Measurements from ENCODE around the gene JMJD1C. TPM values are rescaled to one million over a fixed set of nuclear protein-coding genes. Genes with fewer than 3 reads are reported as not detected.

Gene JMJD1C
- total RNA-seq, 1 experiment from 2014 or later = 180 TPM

GRCh38 chr10:63365976-63366765, 99.6 kb downstream of the JMJD1C start:
- Mint-ChIP-seq H3K27me3 (ENCODE audit: low read depth) (no peaks in the 10 kb centered on the region), H3K9me3 (no peaks in the 10 kb centered on the region), H3K27ac (peak overlapping the region; percentile 52), H3K36me3 (no peaks in the 10 kb centered on the region), H3K4me3 (no peak overlapping the region), H3K4me1 (peaks cover 14% of the 10 kb centered on the region)
- ChIA-PET POLR2A (interaction anchor here (0.5 kb wide), 1 partner anchor 266 kb away, joined by 5 read pairs; no protein-coding TSS in a partner anchor), CTCF (interaction anchor here (0.6 to 1.3 kb wide), 2 partner anchors 174 to 354 kb away, joined by 3 read pairs; no protein-coding TSS in a partner anchor)
- TF ChIP-seq NR1H2 (CRISPR knock-in tag; IDR thresholded peaks at IDR 0.05) = no peak
- TF ChIP-seq NFATC4 (CRISPR knock-in tag; IDR thresholded peaks at IDR 0.05) = no peak
- no peak for TF ChIP-seq ERG (CRISPR knock-in tag; IDR thresholded peaks at IDR 0.05)
- TF ChIP-seq, protein P1, sequence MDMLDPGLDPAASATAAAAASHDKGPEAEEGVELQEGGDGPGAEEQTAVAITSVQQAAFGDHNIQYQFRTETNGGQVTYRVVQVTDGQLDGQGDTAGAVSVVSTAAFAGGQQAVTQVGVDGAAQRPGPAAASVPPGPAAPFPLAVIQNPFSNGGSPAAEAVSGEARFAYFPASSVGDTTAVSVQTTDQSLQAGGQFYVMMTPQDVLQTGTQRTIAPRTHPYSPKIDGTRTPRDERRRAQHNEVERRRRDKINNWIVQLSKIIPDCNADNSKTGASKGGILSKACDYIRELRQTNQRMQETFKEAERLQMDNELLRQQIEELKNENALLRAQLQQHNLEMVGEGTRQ (CRISPR knock-in tag; IDR thresholded peaks at IDR 0.05) = no peak
- TF ChIP-seq, protein P2, sequence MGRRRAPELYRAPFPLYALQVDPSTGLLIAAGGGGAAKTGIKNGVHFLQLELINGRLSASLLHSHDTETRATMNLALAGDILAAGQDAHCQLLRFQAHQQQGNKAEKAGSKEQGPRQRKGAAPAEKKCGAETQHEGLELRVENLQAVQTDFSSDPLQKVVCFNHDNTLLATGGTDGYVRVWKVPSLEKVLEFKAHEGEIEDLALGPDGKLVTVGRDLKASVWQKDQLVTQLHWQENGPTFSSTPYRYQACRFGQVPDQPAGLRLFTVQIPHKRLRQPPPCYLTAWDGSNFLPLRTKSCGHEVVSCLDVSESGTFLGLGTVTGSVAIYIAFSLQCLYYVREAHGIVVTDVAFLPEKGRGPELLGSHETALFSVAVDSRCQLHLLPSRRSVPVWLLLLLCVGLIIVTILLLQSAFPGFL (CRISPR knock-in tag; IDR thresholded peaks at IDR 0.05; ENCODE audit: borderline replicate concordance) = no peak
- TF ChIP-seq, protein P3, sequence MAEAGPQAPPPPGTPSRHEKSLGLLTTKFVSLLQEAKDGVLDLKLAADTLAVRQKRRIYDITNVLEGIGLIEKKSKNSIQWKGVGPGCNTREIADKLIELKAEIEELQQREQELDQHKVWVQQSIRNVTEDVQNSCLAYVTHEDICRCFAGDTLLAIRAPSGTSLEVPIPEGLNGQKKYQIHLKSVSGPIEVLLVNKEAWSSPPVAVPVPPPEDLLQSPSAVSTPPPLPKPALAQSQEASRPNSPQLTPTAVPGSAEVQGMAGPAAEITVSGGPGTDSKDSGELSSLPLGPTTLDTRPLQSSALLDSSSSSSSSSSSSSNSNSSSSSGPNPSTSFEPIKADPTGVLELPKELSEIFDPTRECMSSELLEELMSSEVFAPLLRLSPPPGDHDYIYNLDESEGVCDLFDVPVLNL (CRISPR knock-in tag; IDR thresholded peaks at IDR 0.05; ENCODE audit: borderline replicate concordance, low read depth) = no peak
- TF ChIP-seq, protein P4, sequence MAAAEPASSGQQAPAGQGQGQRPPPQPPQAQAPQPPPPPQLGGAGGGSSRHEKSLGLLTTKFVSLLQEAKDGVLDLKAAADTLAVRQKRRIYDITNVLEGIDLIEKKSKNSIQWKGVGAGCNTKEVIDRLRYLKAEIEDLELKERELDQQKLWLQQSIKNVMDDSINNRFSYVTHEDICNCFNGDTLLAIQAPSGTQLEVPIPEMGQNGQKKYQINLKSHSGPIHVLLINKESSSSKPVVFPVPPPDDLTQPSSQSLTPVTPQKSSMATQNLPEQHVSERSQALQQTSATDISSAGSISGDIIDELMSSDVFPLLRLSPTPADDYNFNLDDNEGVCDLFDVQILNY (CRISPR knock-in tag; IDR thresholded peaks at IDR 0.05) = no peak
- no peak for TF ChIP-seq CREB1 (CRISPR knock-in tag; IDR thresholded peaks at IDR 0.05)
- no peak for TF ChIP-seq ZNF512 (CRISPR knock-in tag; IDR thresholded peaks at IDR 0.05; ENCODE audit: borderline replicate concordance)
- no peak for TF ChIP-seq ELF4 (CRISPR knock-in tag; IDR thresholded peaks at IDR 0.05; ENCODE audit: low read depth)
- TF ChIP-seq, protein P5, sequence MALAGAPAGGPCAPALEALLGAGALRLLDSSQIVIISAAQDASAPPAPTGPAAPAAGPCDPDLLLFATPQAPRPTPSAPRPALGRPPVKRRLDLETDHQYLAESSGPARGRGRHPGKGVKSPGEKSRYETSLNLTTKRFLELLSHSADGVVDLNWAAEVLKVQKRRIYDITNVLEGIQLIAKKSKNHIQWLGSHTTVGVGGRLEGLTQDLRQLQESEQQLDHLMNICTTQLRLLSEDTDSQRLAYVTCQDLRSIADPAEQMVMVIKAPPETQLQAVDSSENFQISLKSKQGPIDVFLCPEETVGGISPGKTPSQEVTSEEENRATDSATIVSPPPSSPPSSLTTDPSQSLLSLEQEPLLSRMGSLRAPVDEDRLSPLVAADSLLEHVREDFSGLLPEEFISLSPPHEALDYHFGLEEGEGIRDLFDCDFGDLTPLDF (CRISPR knock-in tag; IDR thresholded peaks at IDR 0.05) = no peak
- TF ChIP-seq, protein P6, sequence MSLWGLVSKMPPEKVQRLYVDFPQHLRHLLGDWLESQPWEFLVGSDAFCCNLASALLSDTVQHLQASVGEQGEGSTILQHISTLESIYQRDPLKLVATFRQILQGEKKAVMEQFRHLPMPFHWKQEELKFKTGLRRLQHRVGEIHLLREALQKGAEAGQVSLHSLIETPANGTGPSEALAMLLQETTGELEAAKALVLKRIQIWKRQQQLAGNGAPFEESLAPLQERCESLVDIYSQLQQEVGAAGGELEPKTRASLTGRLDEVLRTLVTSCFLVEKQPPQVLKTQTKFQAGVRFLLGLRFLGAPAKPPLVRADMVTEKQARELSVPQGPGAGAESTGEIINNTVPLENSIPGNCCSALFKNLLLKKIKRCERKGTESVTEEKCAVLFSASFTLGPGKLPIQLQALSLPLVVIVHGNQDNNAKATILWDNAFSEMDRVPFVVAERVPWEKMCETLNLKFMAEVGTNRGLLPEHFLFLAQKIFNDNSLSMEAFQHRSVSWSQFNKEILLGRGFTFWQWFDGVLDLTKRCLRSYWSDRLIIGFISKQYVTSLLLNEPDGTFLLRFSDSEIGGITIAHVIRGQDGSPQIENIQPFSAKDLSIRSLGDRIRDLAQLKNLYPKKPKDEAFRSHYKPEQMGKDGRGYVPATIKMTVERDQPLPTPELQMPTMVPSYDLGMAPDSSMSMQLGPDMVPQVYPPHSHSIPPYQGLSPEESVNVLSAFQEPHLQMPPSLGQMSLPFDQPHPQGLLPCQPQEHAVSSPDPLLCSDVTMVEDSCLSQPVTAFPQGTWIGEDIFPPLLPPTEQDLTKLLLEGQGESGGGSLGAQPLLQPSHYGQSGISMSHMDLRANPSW (CRISPR knock-in tag; conservative IDR thresholded peaks at IDR 0.05; ENCODE audit: low read depth) = no peak
- TF ChIP-seq KAT7 (CRISPR knock-in tag; IDR thresholded peaks at IDR 0.05; ENCODE audit: borderline replicate concordance) = no peak
- TF ChIP-seq RORB (CRISPR knock-in tag; IDR thresholded peaks at IDR 0.05) = no peak
- no peak for TF ChIP-seq JUN (CRISPR knock-in tag; IDR thresholded peaks at IDR 0.05)
- no peak for TF ChIP-seq ZNF281 (CRISPR knock-in tag; IDR thresholded peaks at IDR 0.05)
- TF ChIP-seq, protein P7, sequence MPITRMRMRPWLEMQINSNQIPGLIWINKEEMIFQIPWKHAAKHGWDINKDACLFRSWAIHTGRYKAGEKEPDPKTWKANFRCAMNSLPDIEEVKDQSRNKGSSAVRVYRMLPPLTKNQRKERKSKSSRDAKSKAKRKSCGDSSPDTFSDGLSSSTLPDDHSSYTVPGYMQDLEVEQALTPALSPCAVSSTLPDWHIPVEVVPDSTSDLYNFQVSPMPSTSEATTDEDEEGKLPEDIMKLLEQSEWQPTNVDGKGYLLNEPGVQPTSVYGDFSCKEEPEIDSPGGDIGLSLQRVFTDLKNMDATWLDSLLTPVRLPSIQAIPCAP (CRISPR knock-in tag; IDR thresholded peaks at IDR 0.05) = no peak
- no peak for TF ChIP-seq ZBTB21 (CRISPR knock-in tag; IDR thresholded peaks at IDR 0.05; ENCODE audit: borderline replicate concordance)
- ATAC-seq = peak; percentile 67
- DNase-seq (ENCODE audit: low spot score) = no peak
